H1 (cell line): ENCODE results near the gene OR2B2. TPM values are rescaled to one million over a fixed set of nuclear protein-coding genes. Genes with fewer than 3 reads are reported as not detected.

Experiments
- CHD7 ChIP-seq: fragments of 300-600 bp; sonication (generic); IDR thresholded peaks from 2 replicates; pipeline ENCODE4 v1.7.1; 2012; ENCODE audit warnings: low read length, moderate library complexity, mild to moderate bottlenecking, inconsistent platforms; ENCODE audit not compliant: insufficient replicate concordance
- SP2 ChIP-seq: IDR thresholded peaks from 2 replicates; pipeline ENCODE4 v1.6.1; 2012; ENCODE audit warnings: mild to moderate bottlenecking, low read length, inconsistent platforms
- TAF1 ChIP-seq: IDR thresholded peaks from 2 replicates; pipeline ENCODE4 v1.6.1; 2011; ENCODE audit warnings: mild to moderate bottlenecking, low read depth, low read length
- polyA plus RNA-seq, 7 experiments: library from polyadenylated mRNA; depleted of rRNA in 3 of 7; stranded (reverse) in 5 of 7; unstranded in 2 of 7; fragments of >200 nt in 5 of 7; fragments of 200-250 nt in 2 of 7; gene quantifications; 1 replicate in 5 of 7; 2 replicates in 1 of 7; 4 replicates in 1 of 7; pipeline versions ENCODE4 v1.2.1 to v1.2.3, GENCODE V29; 2011 to 2013; ENCODE audit warnings: missing spikeins in 2 of 7, mixed read lengths in 2 of 7
- total RNA-seq: library from RNA; stranded (reverse); fragmentation: NEBNext Ultra II Directional; extraction: Animal tissue kit (Norgen Biotek cat#: 25700); gene quantifications from 2 replicates; pipeline ENCODE4 v1.2.1, GENCODE V29; 2021

The OR2B2 gene
- total and polyA plus RNA-seq, 2 of the 8 experiments (the other 6 are each of a cell fraction or from before 2014, with no cell fraction given) = not detected

DNA sequence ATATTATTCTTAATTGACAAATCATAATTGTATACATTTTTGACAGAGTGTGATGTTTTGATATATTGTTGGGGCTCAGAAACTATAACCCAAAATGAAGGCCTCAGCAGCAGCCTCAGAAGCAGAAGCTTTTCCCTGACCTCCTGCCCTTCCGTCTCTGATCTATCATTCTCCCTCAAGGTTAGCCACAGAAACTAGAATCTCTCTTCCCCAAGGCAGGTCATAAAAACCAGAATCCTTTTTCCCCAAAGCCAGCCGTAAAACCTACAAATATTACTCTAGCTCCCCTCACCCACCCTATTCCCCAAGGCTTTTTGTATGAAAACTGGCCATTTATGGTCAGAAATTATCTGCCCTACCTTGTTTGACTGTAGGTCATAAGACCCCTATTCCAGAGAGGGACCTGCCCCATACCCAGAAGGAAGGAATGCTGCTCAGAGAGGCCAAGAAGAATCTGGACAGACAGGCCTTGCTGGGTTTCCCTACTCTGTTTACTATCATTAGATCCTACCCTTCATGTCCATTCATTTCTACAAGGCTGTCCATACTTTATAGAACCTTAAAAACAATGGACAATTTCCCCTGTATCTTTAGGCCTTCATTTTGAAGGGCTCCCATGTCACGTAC lies 14.5 kb downstream of the OR2B2 start (continued):
- TF ChIP-seq CHD7 (no peak), TAF1 (no peak), SP2 (no peak)
